DOHH2 (cell line): Measurements from ENCODE around the gene RIMBP2.

Experiments used
- H3F3A ChIP-seq: fragments of 200-600 bp; sonication (generic), shearing (Covaris generic); 2 replicates; pipeline ENCODE4 v1.6.0; 2016; ENCODE audit warnings: antibody characterized with exemption, mild to moderate bottlenecking; ENCODE audit not compliant: control insufficient read depth, insufficient read depth
- H3K27ac ChIP-seq: fragments of 200-600 bp; sonication (generic); 2 replicates; pipeline ENCODE4 v1.5.1; 2014; ENCODE audit warnings: low read depth, mild to moderate bottlenecking, low read length, moderate library complexity
- H3K27me3 ChIP-seq: fragments of 200-600 bp; sonication (generic); 2 replicates; pipeline ENCODE4 v1.6.1; 2014; ENCODE audit warnings: mild to moderate bottlenecking, low read length, mixed read lengths; ENCODE audit not compliant: control insufficient read depth
- H3K36me3 ChIP-seq: fragments of 200-600 bp; sonication (generic); 2 replicates; pipeline ENCODE4 v1.6.1; 2014; ENCODE audit warnings: mild to moderate bottlenecking, low read length, moderate library complexity, mixed read lengths; ENCODE audit not compliant: control insufficient read depth
- H3K4me1 ChIP-seq: fragments of 200-600 bp; sonication (generic); 2 replicates; pipeline ENCODE4 v1.6.1; 2014; ENCODE audit warnings: mild to moderate bottlenecking, low read length, mixed read lengths; ENCODE audit not compliant: control insufficient read depth
- H3K4me2 ChIP-seq: fragments of 200-600 bp; sonication (generic); 2 replicates; pipeline ENCODE4 v1.6.0; 2014; ENCODE audit warnings: mild to moderate bottlenecking, low read length, moderate library complexity
- H3K4me3 ChIP-seq: fragments of 200-600 bp; sonication (generic); 2 replicates; pipeline ENCODE4 v1.5.1; 2014; ENCODE audit warnings: mild to moderate bottlenecking, low read length, mixed read lengths
- H3K79me2 ChIP-seq: fragments of 200-600 bp; sonication (generic); 2 replicates; pipeline ENCODE4 v1.6.1; 2014; ENCODE audit warnings: mild to moderate bottlenecking, low read length, mixed read lengths; ENCODE audit not compliant: control insufficient read depth
- H3K9me2 ChIP-seq: fragments of 200-600 bp; sonication (generic); replicated peaks from 2 replicates; pipeline ENCODE4 v1.6.1; 2014; ENCODE audit warnings: mild to moderate bottlenecking, low read length, mixed read lengths; ENCODE audit not compliant: control insufficient read depth
- H3K9me3 ChIP-seq: fragments of 200-600 bp; sonication (generic); 2 replicates; pipeline ENCODE4 v1.6.1; 2014; ENCODE audit warnings: antibody characterized with exemption, low read length, mixed read lengths; ENCODE audit not compliant: control insufficient read depth, insufficient read depth
- H4K20me1 ChIP-seq: fragments of 200-600 bp; sonication (generic); 2 replicates; pipeline ENCODE4 v1.6.0; 2014; ENCODE audit warnings: low read depth, mild to moderate bottlenecking, antibody characterized with exemption, low read length, moderate library complexity; ENCODE audit not compliant: control insufficient read depth, insufficient read depth
- EZH2phosphoT487 ChIP-seq: fragments of 200-600 bp; sonication (generic); IDR thresholded peaks from 2 replicates; pipeline ENCODE4 v1.6.1; 2017; ENCODE audit warnings: borderline replicate concordance, mild to moderate bottlenecking, antibody characterized with exemption, low read length, moderate library complexity, mixed read lengths
- TF ChIP-seq, protein P1 (sequence below): fragments of 200-600 bp; sonication (generic); IDR thresholded peaks from one replicate; pipeline ENCODE4 v1.5.1; 2014; ENCODE audit warnings: antibody characterized with exemption, mild to moderate bottlenecking, low read depth, low read length; ENCODE audit not compliant: poor library complexity, severe bottlenecking

Gene RIMBP2

DNA sequence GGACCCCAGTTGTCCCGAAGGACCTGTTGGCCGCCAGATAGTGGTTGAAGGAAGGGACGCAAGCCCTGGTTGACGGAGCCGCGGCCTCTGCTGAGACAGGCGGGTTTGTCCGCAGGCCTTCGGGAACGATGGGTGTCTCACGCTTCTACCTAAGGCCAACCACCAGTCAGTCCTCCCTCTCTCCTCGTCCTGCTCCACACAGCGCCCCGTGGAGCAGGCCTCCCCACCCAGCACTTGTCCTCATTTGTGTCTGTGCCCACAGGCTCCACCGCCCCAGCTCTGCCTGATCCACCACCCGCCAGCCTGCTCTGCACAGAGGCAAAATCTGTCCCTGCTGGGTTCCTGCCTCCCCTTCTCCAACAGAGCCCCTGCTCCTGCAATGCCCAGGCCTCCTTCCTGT, 41.0 kb downstream of the RIMBP2 start:
- Histone ChIP-seq H4K20me1 (no peaks in the 10 kb centered on the region), H3K79me2 (no peaks in the 10 kb centered on the region), H3K4me1 (no peaks in the 10 kb centered on the region), H3K27me3 (no peaks in the 10 kb centered on the region), H3F3A (no peaks in the 10 kb centered on the region), H3K36me3 (no peaks in the 10 kb centered on the region), H3K4me2 (no peak overlapping the region), H3K27ac (no peak overlapping the region), H3K4me3 (no peak overlapping the region), H3K9me2 (no peaks in the 10 kb centered on the region), H3K9me3 (no peaks in the 10 kb centered on the region)
- TF ChIP-seq, protein P1, sequence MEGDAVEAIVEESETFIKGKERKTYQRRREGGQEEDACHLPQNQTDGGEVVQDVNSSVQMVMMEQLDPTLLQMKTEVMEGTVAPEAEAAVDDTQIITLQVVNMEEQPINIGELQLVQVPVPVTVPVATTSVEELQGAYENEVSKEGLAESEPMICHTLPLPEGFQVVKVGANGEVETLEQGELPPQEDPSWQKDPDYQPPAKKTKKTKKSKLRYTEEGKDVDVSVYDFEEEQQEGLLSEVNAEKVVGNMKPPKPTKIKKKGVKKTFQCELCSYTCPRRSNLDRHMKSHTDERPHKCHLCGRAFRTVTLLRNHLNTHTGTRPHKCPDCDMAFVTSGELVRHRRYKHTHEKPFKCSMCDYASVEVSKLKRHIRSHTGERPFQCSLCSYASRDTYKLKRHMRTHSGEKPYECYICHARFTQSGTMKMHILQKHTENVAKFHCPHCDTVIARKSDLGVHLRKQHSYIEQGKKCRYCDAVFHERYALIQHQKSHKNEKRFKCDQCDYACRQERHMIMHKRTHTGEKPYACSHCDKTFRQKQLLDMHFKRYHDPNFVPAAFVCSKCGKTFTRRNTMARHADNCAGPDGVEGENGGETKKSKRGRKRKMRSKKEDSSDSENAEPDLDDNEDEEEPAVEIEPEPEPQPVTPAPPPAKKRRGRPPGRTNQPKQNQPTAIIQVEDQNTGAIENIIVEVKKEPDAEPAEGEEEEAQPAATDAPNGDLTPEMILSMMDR, result no peak
- TF ChIP-seq EZH2phosphoT487, result no peak

DNA sequence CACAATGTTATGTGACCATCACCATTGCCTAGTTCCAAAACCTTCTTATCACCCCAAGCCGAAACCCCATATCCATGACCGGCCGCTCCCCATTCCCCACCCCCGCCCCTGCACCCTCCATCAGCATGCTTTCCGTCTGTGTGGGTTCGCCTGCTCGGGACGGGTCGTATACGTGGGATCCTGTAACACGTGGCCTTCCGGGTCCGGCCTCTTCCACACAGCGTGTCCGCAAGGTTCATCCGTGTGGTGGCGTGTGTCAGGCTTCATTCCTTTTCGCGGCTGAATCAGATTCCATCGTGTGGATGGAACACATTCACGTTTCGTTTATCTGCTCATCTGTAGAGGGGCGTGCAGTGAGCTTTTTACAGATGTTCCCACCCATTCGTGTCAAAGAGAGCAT, 41.4 kb downstream of the RIMBP2 start:
- Histone ChIP-seq H3K79me2 (no peaks in the 10 kb centered on the region), H3F3A (no peaks in the 10 kb centered on the region), H3K4me1 (no peaks in the 10 kb centered on the region), H3K36me3 (no peaks in the 10 kb centered on the region), H4K20me1 (no peaks in the 10 kb centered on the region), H3K27ac (no peak overlapping the region), H3K27me3 (no peaks in the 10 kb centered on the region), H3K4me2 (no peak overlapping the region), H3K9me3 (no peaks in the 10 kb centered on the region), H3K9me2 (no peaks in the 10 kb centered on the region), H3K4me3 (no peak overlapping the region)
- TF ChIP-seq, protein P1, result no peak
- no peak for TF ChIP-seq EZH2phosphoT487

DNA sequence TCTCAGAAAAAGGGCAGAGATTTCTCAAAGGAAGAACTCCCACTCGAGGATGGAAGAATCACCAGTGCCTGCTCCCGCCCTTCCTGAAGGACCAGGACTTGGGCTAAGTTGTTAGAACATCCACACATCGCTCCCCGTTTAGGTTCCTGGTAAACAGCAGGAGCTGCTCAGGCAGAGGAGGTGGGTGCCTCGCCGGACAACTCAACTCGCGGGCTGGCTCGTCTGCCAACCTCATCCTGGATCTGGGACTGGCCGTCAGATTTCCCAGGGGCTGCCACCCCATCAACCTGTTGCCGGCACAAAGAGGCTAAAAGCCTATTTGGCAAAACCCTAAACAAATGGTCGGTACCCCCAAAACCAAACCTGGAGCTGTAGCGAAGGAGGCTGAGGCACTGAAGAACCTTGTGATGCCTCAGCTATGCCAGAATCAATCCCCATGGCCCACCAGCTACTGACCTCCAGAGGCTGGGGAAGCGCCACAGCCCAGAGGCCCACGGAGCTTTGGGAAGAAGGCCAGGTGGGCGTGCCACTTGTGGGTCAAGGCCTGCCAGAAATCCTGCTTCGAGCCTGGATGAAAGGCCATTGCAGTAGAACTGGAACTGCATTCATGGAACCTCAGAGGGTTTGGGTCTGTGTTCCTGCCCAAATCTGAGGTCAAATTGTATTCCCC, 42.9 kb downstream of the RIMBP2 start:
- H3F3A ChIP-seq, result no peaks in the 10 kb centered on the region
- H3K27ac ChIP-seq, result no peak overlapping the region
- TF ChIP-seq, protein P1, result no peak
- TF ChIP-seq EZH2phosphoT487, result no peak
- no peaks in the 10 kb centered on the region for H3K9me3 ChIP-seq
- no peak overlapping the region for H3K4me3 ChIP-seq
- H3K27me3 ChIP-seq, result no peaks in the 10 kb centered on the region
- H3K36me3 ChIP-seq, result no peaks in the 10 kb centered on the region
- no peaks in the 10 kb centered on the region for H3K4me1 ChIP-seq
- H4K20me1 ChIP-seq, result no peaks in the 10 kb centered on the region
- no peaks in the 10 kb centered on the region for H3K9me2 ChIP-seq
- no peak overlapping the region for H3K4me2 ChIP-seq
- H3K79me2 ChIP-seq, result no peaks in the 10 kb centered on the region
